Measurements from ENCODE around the gene AZU1. TPM values are rescaled to one million over a fixed set of nuclear protein-coding genes. Genes with fewer than 3 reads are reported as not detected.

The AZU1 gene, protein sequence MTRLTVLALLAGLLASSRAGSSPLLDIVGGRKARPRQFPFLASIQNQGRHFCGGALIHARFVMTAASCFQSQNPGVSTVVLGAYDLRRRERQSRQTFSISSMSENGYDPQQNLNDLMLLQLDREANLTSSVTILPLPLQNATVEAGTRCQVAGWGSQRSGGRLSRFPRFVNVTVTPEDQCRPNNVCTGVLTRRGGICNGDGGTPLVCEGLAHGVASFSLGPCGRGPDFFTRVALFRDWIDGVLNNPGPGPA
- 1.1 TPM for polyA plus RNA-seq (2013, experiment 1 of 4)
- polyA plus RNA-seq (2013, experiment 2 of 4), result 1.9 TPM
- 1.0 TPM for polyA plus RNA-seq (2013, experiment 3 of 4)
- polyA plus RNA-seq (2013, experiment 4 of 4), result 1.0 TPM

DNA sequence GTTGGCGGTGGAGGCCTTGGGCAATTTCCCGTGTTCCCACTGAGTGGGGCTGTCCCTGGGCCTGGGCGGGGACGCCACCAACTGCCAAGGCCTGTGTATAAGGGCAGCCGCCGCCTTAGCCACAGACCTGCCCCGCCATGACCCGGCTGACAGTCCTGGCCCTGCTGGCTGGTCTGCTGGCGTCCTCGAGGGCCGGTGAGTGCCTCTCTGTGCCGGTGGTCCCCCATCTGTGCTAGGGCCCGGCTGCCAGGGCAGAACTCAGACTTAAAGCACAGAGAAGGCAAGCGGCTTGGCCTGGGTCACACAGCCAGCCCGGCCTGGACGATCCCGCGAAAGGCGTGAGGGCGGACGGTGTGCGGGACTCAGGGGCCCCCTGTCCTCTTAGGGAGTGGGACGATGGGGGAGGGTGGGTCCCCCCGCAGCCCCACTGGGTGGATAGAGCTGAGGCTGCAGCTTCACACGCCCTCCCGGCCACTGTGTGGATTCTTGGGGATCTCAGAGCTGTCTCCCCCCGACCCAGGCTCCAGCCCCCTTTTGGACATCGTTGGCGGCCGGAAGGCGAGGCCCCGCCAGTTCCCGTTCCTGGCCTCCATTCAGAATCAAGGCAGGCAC is at the start of gene AZU1:
Gene AZU1 (plus strand): TSS at position 128 of the 612 bp plus-strand sequence. CDS start 10 bp downstream, at position 138.
- no peak within 1 kb of the TSS for H3K27ac ChIP-seq (ENCODE audit: insufficient read depth, low read depth, low read length, poor library complexity, severe bottlenecking)
- H3K36me3 ChIP-seq (ENCODE audit: control insufficient read depth, insufficient read depth, low read length), result no peaks in the 10 kb centered on the region
- H3K9me3 ChIP-seq (ENCODE audit: control insufficient read depth, low read length), result no peaks in the 10 kb centered on the region
- H3K4me3 ChIP-seq (ENCODE audit: insufficient read depth, low read depth, low read length), result no peak within 1 kb of the TSS
- H3K4me1 ChIP-seq (ENCODE audit: control insufficient read depth, insufficient read depth, low read length), result peaks cover 8% of the 10 kb centered on the region
- no peaks in the 10 kb centered on the region for H3K27me3 ChIP-seq (ENCODE audit: control insufficient read depth, insufficient read depth, low read length, poor library complexity, severe bottlenecking)
- 86 to 89% methylated on average over 33 of the region's 33 CpGs for WGBS, 2 experiments

DNA sequence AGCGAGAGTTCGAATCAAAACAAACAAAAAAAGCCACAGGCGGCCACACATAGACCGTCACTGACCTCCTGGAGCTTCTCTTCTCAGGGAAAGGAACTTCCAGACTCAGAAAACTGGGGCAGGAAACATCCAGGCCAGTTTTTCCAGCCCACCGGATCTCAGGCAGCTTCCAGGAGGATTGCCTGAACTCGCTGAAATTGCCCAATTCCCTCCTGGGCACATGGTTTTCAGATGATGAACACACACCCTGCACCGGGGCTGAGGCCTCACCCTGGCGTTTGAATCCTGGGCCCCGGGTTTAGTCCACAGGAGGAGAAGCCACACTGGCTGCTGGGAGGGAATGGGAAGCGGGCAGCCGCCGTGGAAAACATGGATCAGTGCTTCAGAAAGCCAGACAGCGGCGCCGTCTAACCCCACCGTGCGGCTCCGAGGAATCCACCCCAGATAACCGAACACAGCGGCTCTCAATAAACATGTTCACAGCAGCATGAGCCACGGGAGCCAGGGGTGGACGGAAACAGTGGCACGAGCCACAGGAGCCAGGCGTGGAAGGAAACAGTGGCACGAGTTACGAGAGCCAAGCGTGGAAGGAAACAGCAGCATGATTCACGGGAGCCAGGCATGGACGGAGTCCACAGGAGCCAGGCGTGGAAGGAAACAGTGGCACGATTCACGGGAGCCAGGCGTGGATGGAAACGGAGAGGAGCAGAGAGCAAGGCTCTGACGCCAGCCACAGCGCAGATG is 48.6 kb upstream of the AZU1 start:
- Histone ChIP-seq H3K27me3 (ENCODE audit: control insufficient read depth, insufficient read depth, low read length, poor library complexity, severe bottlenecking) (no peaks in the 10 kb centered on the region), H3K4me3 (ENCODE audit: insufficient read depth, low read depth, low read length) (no peak overlapping the region), H3K4me1 (ENCODE audit: control insufficient read depth, insufficient read depth, low read length) (peaks cover 17% of the 10 kb centered on the region), H3K9me3 (ENCODE audit: control insufficient read depth, low read length) (no peaks in the 10 kb centered on the region), H3K36me3 (ENCODE audit: control insufficient read depth, insufficient read depth, low read length) (no peaks in the 10 kb centered on the region), H3K27ac (ENCODE audit: insufficient read depth, low read depth, low read length, poor library complexity, severe bottlenecking) (no peak overlapping the region)
- WGBS, 2 experiments, result 86 to 87% methylated on average over 36 of the region's 36 CpGs

DNA sequence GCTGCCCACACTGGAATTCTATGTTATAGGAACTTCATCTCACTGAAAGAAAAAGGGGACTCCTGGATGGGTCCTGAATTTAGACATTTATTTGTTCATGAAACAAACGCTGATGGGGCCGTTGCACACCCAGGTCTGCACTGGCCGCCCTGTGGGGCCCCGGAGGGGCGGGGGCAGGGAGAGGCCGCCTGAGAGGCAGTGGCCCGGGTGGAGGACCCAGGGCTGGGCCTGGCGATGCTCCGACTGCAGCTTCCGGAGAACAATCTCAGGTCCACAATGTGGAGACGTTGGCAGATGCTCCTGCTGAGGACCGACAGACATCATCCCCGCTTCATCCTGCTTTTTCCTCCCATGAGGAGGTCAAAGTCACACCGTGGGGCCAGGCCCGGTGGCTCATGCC is 46.7 kb upstream of the AZU1 start:
- Histone ChIP-seq H3K27ac (ENCODE audit: insufficient read depth, low read depth, low read length, poor library complexity, severe bottlenecking) (no peak overlapping the region), H3K4me3 (ENCODE audit: insufficient read depth, low read depth, low read length) (no peak overlapping the region), H3K36me3 (ENCODE audit: control insufficient read depth, insufficient read depth, low read length) (no peaks in the 10 kb centered on the region), H3K4me1 (ENCODE audit: control insufficient read depth, insufficient read depth, low read length) (peaks cover 17% of the 10 kb centered on the region), H3K27me3 (ENCODE audit: control insufficient read depth, insufficient read depth, low read length, poor library complexity, severe bottlenecking) (no peaks in the 10 kb centered on the region), H3K9me3 (ENCODE audit: control insufficient read depth, low read length) (no peaks in the 10 kb centered on the region)
- 91 to 93% methylated on average over 15 of the region's 15 CpGs for WGBS, 2 experiments

DNA sequence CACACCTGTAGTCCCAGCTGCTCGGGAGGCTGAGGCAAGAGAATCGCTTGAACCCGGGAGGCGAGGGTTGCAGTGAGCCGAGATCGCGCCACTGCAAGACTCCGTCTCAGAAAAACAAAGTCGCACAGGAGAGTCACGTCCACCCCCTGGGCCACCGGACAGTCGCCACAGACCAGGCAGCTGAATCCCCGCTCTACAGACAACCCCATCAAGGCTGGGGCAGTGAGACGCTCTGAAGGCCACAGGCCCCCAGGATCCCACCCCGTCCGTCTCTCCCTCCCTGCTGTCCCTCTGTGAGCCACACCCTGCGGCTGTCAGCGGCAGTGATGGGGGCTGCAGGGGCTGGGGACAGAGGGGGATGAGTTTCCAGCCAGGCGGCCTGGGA is 45.8 kb upstream of the AZU1 start:
- WGBS, 2 experiments, result 70% methylated on average over 19 of the region's 19 CpGs
- Histone ChIP-seq H3K27me3 (ENCODE audit: control insufficient read depth, insufficient read depth, low read length, poor library complexity, severe bottlenecking) (no peaks in the 10 kb centered on the region), H3K9me3 (ENCODE audit: control insufficient read depth, low read length) (no peaks in the 10 kb centered on the region), H3K4me3 (ENCODE audit: insufficient read depth, low read depth, low read length) (peak overlapping the region; percentile 10), H3K4me1 (ENCODE audit: control insufficient read depth, insufficient read depth, low read length) (peaks cover 17% of the 10 kb centered on the region), H3K36me3 (ENCODE audit: control insufficient read depth, insufficient read depth, low read length) (no peaks in the 10 kb centered on the region), H3K27ac (ENCODE audit: insufficient read depth, low read depth, low read length, poor library complexity, severe bottlenecking) (no peak overlapping the region)

DNA sequence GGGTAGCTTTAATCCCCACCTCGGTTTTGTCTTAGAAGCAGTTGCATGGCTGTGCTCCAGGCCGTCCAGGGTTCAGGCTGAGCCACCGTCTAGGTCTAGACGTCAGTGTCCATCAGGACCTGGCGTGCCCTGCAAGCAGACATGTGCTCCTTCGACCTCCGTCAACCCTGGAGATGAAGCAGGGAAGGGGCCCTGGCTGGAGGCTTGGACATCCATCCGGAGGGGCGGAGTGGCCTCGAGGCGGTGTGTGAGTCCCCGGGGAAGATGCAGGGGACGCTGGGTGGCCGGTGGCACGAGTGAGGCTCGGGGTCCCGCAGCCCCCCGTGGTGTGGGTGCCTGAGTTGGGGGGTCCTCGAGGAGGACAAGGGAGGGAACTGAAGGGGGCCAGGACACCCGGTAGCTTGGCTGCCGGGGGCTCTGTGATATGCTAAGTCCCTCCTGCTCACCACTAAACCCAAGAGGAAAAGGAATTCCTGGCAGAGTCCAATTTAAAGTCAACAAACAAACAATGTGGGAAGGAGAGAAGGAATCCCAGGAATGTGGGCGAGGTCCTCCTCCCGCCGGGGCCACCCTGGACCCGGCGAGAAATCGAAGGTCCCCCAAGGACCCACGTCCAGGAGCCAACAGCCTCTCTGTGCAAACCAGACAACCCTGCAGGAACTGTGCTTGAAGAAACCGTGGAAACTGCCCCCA is 45.3 kb upstream of the AZU1 start:
- Histone ChIP-seq H3K4me3 (ENCODE audit: insufficient read depth, low read depth, low read length) (peak overlapping the region; percentile 11), H3K27me3 (ENCODE audit: control insufficient read depth, insufficient read depth, low read length, poor library complexity, severe bottlenecking) (no peaks in the 10 kb centered on the region), H3K4me1 (ENCODE audit: control insufficient read depth, insufficient read depth, low read length) (peaks cover 17% of the 10 kb centered on the region), H3K36me3 (ENCODE audit: control insufficient read depth, insufficient read depth, low read length) (no peaks in the 10 kb centered on the region), H3K9me3 (ENCODE audit: control insufficient read depth, low read length) (no peaks in the 10 kb centered on the region), H3K27ac (ENCODE audit: insufficient read depth, low read depth, low read length, poor library complexity, severe bottlenecking) (peak overlapping the region; percentile 82)
- WGBS, 2 experiments, result 9 to 10% methylated on average over 29 of the region's 29 CpGs

DNA sequence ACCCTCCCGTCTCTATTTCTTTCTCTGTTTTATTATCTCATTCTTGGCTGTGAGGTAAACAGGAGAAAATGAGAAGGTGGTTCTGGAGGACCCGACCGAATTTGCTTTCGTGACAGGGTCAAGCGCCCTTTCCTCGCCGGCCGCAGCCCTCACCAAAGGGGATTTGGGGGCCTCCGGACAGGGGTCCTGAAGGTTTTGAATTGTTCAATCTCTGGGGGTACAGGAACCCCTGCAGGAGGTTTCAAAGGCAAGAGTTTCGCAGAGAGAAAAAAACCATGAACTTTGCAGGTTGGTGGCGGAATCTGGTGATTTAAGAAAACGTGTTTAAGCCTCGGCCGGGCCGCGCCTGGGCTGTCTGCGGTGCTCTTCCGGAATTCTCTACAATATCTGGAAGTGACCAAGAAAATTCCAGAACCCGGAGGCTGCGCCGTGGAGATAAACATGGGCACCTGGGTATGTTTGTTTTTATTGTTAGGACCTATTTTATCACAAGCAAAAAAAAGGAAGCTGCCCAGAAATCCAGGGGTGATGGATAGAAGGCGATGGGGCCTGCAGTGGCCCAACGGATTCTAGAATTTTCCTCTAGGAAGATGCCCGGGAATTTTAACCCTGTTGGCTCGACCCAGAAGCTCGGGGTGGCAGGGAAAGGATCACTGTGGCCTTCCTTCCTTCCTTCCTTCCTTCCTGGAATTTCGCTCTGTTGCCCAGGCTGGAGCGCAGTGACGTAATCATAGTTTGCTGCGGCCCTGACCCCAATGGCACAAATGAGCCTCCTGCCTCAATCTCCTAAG is 44.6 kb upstream of the AZU1 start:
- Histone ChIP-seq H3K27ac (ENCODE audit: insufficient read depth, low read depth, low read length, poor library complexity, severe bottlenecking) (peak overlapping the region; percentile 31), H3K4me3 (ENCODE audit: insufficient read depth, low read depth, low read length) (peak overlapping the region; percentile 11), H3K4me1 (ENCODE audit: control insufficient read depth, insufficient read depth, low read length) (peaks cover 17% of the 10 kb centered on the region), H3K9me3 (ENCODE audit: control insufficient read depth, low read length) (no peaks in the 10 kb centered on the region), H3K36me3 (ENCODE audit: control insufficient read depth, insufficient read depth, low read length) (no peaks in the 10 kb centered on the region), H3K27me3 (ENCODE audit: control insufficient read depth, insufficient read depth, low read length, poor library complexity, severe bottlenecking) (no peaks in the 10 kb centered on the region)
- 70% methylated on average over 30 of the region's 30 CpGs for WGBS, 2 experiments

DNA sequence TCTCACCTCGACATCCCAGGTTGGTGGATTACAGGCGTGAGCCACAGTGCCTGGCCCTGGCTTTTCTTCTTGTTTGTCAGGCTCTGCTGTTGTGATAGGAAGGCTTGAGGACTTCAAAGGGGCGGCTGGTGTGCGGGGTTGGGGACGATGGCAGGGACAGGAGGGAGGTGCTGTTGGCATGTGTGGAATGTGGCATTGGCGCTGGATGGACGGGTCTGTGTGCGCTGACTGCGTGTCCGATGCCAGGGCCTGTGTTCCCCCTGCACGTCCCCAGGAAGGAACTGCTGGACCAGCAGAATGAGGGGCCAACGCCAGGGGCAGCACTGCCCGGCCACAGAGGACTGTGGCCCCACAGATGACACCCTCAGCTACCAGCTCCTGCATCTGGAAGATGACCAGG is 43.1 kb upstream of the AZU1 start:
- Histone ChIP-seq H3K4me1 (ENCODE audit: control insufficient read depth, insufficient read depth, low read length) (peaks cover 28% of the 10 kb centered on the region), H3K9me3 (ENCODE audit: control insufficient read depth, low read length) (no peaks in the 10 kb centered on the region), H3K4me3 (ENCODE audit: insufficient read depth, low read depth, low read length) (no peak overlapping the region), H3K36me3 (ENCODE audit: control insufficient read depth, insufficient read depth, low read length) (no peaks in the 10 kb centered on the region), H3K27ac (ENCODE audit: insufficient read depth, low read depth, low read length, poor library complexity, severe bottlenecking) (no peak overlapping the region), H3K27me3 (ENCODE audit: control insufficient read depth, insufficient read depth, low read length, poor library complexity, severe bottlenecking) (no peaks in the 10 kb centered on the region)
- 95 to 96% methylated on average over 13 of the region's 13 CpGs for WGBS, 2 experiments

DNA sequence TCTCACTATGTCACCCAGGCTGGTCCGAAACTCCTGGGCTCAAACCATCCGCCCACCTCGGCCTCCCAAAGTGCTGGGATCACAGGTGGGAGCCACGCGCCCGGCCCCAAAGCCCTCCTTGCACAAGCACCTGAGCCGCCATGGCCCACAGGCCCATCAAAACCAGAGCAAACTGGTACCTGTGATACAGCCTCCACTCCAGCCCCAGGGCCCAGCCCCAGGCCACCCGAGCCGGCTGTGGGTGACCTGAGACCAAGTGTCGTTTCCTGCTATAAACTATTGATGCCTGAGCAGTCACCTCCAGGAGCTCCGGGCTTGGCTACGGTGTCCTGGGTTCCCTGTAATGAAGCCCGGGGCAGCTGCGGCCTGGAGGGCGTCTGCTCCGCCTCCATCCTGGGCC is 40.1 kb upstream of the AZU1 start:
- 89% methylated on average over 16 of the region's 16 CpGs for WGBS, 2 experiments
- H3K36me3 ChIP-seq (ENCODE audit: control insufficient read depth, insufficient read depth, low read length), result no peaks in the 10 kb centered on the region
- H3K4me1 ChIP-seq (ENCODE audit: control insufficient read depth, insufficient read depth, low read length), result peaks cover 22% of the 10 kb centered on the region
- H3K27me3 ChIP-seq (ENCODE audit: control insufficient read depth, insufficient read depth, low read length, poor library complexity, severe bottlenecking), result no peaks in the 10 kb centered on the region
- no peak overlapping the region for H3K4me3 ChIP-seq (ENCODE audit: insufficient read depth, low read depth, low read length)
- no peak overlapping the region for H3K27ac ChIP-seq (ENCODE audit: insufficient read depth, low read depth, low read length, poor library complexity, severe bottlenecking)
- H3K9me3 ChIP-seq (ENCODE audit: control insufficient read depth, low read length), result no peaks in the 10 kb centered on the region

DNA sequence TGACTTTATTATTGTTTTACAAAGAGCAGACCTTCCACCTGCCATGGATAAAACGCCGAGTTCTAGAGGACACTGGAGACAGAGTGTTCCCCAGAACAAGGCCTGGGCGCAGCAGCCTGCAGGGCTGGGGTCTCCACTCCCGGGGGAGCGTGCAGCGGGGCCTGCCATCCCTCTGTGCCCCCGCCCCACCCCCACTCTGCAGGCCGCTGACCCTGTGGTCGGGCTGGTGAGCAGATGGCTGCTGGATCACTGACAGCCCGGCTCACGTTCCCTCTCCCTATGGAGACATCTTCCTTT is 39.0 kb upstream of the AZU1 start:
- Histone ChIP-seq H3K4me1 (ENCODE audit: control insufficient read depth, insufficient read depth, low read length) (peaks cover 13% of the 10 kb centered on the region), H3K36me3 (ENCODE audit: control insufficient read depth, insufficient read depth, low read length) (no peaks in the 10 kb centered on the region), H3K27ac (ENCODE audit: insufficient read depth, low read depth, low read length, poor library complexity, severe bottlenecking) (no peak overlapping the region), H3K27me3 (ENCODE audit: control insufficient read depth, insufficient read depth, low read length, poor library complexity, severe bottlenecking) (no peaks in the 10 kb centered on the region), H3K4me3 (ENCODE audit: insufficient read depth, low read depth, low read length) (no peak overlapping the region), H3K9me3 (ENCODE audit: control insufficient read depth, low read length) (no peaks in the 10 kb centered on the region)
- WGBS, 2 experiments, result 68 to 75% methylated on average over 11 of the region's 11 CpGs
